AG04449 (cell line): ENCODE measurements around the gene RHOF.
A peak's percentile ranks its signal among the peaks of the same experiment; 100 is the strongest.
"Not testable (repeated sequence)": the region's sequence is repeated elsewhere in the genome, so short reads cannot be mapped to it uniquely, and the experiment has no call there.

ENCODE experiments used
- CTCF ChIA-PET: fragments of 350-600 bp; formaldehyde crosslinking; extraction: SDS; loops from one replicate; lab custom pipeline; 2021; ENCODE audit warnings: antibody characterized with exemption; lab: Yijun Ruan, JAX
- POLR2A ChIA-PET: fragments of 400-600, 350-600 bp; formaldehyde crosslinking; extraction: SDS; loops from one replicate; lab custom pipeline; 2020; ENCODE audit warnings: antibody characterized with exemption, inconsistent platforms; lab: Yijun Ruan, JAX
- DNase-seq: peaks from one replicate; pipeline ENCODE4 v3.0.0-alpha.2; 2010; ENCODE audit warnings: low read depth, low spot score
- H3K4me3 ChIP-seq: 2 replicates; pipeline ENCODE4 v1.5.1; 2011; ENCODE audit warnings: low read depth, mild to moderate bottlenecking, control low read depth, low read length
- CTCF ChIP-seq: IDR thresholded peaks from one replicate; pipeline ENCODE4 v1.5.1; 2011; ENCODE audit warnings: mild to moderate bottlenecking, moderate library complexity, low read length, control low read depth, inconsistent platforms; ENCODE audit not compliant: insufficient read depth; ENCODE audit errors: missing control alignments

The RHOF gene

GRCh38 chr12:121751749-121752351 is 41.6 kb downstream of the RHOF start:
- no peak overlapping the region for H3K4me3 ChIP-seq
- no peak for DNase-seq
- TF ChIP-seq CTCF: no peak
- CTCF ChIA-PET: no interaction called here
- POLR2A ChIA-PET: no interaction called here

GRCh38 chr12:121751034-121751433 is 42.5 kb downstream of the RHOF start:
- no peak for DNase-seq
- no peak overlapping the region for H3K4me3 ChIP-seq
- TF ChIP-seq CTCF: no peak
- POLR2A ChIA-PET: no interaction called here
- CTCF ChIA-PET: no interaction called here

- CTCF ChIA-PET: no interaction called here
- no peak for TF ChIP-seq CTCF
- H3K4me3 ChIP-seq: no peak overlapping the region
- no peak for DNase-seq
- POLR2A ChIA-PET: no interaction called here
Measured at GRCh38 chr12:121750507-121750955, 43.0 kb downstream of the RHOF start.

GRCh38 chr12:121749267-121749666 is 44.2 kb downstream of the RHOF start:
- CTCF ChIA-PET: interaction anchor here (1.0 to 1.6 kb wide), 4 partner anchors 27 to 51 kb away, joined by 3 to 9 read pairs (median 4); partner anchors contain the start of genes RHOF and TMEM120B
- POLR2A ChIA-PET: interaction anchor here (0.6 kb wide), 1 partner anchor 139 kb away, joined by 3 read pairs; no protein-coding TSS in a partner anchor
- no peak for TF ChIP-seq CTCF
- no peak for DNase-seq
- H3K4me3 ChIP-seq: no peak overlapping the region

- ChIA-PET POLR2A (interaction anchor here (0.6 kb wide), 1 partner anchor 139 kb away, joined by 3 read pairs; no protein-coding TSS in a partner anchor), CTCF (interaction anchor here (1.0 to 1.6 kb wide), 5 partner anchors 25 to 51 kb away, joined by 3 to 9 read pairs (median 3); partner anchors contain the start of genes RHOF and TMEM120B)
- TF ChIP-seq CTCF: no peak
- no peak overlapping the region for H3K4me3 ChIP-seq
- DNase-seq: peak; percentile 44
Measured at GRCh38 chr12:121748571-121749265, 44.8 kb downstream of the RHOF start.

- CTCF ChIA-PET: interaction anchor here (1.0 to 1.6 kb wide), 4 partner anchors 25 to 50 kb away, joined by 3 to 4 read pairs (median 3); partner anchors contain the start of gene TMEM120B
- no peak overlapping the region for H3K4me3 ChIP-seq
- DNase-seq: no peak
- TF ChIP-seq CTCF: no peak
- POLR2A ChIA-PET: no interaction called here
Measured at GRCh38 chr12:121748218-121748570, 45.3 kb downstream of the RHOF start.

GRCh38 chr12:121745545-121745944 is 47.9 kb downstream of the RHOF start:
- DNase-seq, POLR2A ChIA-PET, H3K4me3 ChIP-seq: not testable (repeated sequence)
- CTCF ChIA-PET: interaction anchor here (1.3 kb wide), 1 partner anchor 49 kb away, joined by 5 read pairs; the partner anchor contains the start of gene RHOF
